ENCODE measurements around the gene EEF1G.
"Not testable (repeated sequence)": the region's sequence is repeated elsewhere in the genome, so short reads cannot be mapped to it uniquely, and the experiment has no call there.

Gene EEF1G

DNA sequence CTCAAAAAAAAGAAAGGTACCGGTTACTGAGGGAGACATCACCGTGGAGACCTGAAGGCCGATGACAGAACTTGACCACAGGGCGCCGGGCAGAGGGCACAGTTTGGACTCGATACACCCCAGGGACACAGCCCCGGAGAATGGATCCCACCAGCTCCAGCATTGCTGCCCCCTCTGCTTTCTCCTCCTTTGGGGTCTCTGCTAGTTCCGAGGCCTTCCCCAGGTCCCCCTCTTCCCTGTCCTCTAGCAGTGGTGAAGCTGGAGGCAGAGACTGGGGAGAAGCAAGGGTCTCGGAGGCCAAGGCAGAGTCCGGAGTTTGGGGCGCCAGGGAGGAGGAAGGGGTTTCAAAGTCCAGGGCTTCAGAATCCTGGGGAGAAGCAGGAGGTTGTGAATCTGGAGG is 4.8 kb upstream of the EEF1G start:
- no peak for DNase-seq (ENCODE audit: low read depth in 2 of 3, low spot score in 1 of 3)

DNA sequence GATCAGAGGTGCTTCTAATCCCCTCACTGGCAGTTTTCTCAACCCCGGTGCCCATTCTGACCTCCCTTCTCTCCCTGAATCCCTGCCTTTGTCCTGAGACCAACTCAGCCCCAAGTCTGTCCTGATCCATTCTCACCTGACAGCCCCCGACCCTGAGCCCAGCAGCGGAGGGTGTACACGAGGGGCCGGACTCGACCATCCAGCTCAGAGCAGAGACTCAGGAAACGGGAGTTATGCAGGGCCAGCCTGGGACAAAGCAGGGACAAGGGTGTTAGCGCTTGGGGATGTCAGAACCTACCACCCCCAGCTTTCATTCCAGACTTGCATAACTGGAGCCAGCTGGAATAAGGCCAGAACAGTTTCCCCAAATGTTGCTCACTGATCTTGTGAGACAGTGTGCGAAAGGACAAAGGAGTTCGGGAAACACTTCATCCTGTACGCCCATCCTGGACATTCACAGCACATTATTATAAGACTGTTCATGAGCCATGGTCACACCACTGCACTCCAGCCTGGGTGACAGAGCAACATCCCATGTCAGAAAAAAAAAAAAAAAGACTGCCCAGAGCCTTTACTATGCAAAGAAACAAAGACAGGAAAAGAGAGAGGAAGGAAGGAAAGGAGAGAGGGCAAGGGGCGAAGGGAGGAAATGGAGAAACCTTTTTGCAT is 3.5 kb upstream of the EEF1G start:
- DNase-seq (ENCODE audit: low read depth in 2 of 3, low spot score in 1 of 3), result no peak

GRCh38 chr11:62575837-62576236 is 2.1 kb upstream of the EEF1G start:
- no peak for DNase-seq (ENCODE audit: low read depth in 2 of 3, low spot score in 1 of 3)

DNA sequence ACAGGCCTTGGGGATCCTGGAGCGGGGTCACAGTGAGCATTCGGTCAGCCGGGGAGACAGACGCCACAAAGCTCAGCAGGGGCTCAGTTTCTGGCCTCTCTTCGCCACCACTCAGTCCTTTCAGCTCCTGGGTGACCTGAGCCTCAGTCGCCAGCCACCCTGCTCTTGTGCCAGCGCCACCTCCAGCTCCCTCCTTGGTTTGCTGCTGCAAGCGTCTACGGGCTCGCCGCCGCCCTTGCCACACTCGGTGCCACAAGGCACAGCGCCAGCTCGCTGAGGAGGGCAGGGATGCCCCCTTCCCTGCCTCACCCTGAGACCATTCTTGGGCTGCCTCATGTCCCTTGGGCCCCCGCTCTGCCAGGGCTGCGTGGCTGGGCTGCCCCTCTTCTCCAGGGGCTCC is 1.5 kb upstream of the EEF1G start:
- no peak for DNase-seq (ENCODE audit: low read depth in 2 of 3, low spot score in 1 of 3)

DNA sequence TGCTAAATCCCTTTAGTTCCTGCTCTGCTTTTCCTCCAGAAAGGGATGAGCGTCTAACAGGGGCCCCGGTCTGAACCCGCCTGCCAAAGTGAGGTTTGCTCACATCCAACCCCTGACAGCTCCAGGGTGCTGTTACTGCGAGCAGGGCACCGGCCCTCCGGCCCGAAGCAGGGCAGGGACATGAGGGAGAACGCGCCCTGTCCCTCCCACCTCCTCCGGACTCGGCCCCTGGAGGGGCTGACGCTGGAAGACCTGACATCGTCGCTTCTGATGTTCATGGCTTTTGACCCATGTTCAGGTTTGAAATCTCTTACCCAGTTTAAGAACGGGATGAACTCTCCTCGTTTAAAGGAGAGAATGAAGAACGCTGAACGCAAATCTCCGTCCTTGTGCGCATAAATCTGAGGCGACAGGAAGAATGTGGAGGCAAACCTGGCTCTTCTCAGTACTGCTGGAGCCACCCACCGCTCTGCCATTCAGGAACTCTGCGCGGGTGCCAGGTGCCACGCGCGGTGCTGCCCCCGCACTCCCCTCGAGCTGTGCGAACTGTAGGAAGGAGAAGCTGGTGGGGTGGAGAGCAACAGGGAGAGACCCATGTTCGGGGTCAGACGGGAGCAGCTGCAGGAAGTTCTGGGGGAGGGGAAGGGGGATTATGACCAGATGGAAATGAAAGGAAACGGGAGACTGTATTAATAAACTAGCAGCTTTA is 826 bp upstream of the EEF1G start:
- DNase-seq (ENCODE audit: low read depth in 2 of 3, low spot score in 1 of 3), result no peak

GRCh38 chr11:62573006-62573591 is 592 bp downstream of the EEF1G start:
- DNase-seq (ENCODE audit: low read depth in 2 of 3, low spot score in 1 of 3), result no peak

DNA sequence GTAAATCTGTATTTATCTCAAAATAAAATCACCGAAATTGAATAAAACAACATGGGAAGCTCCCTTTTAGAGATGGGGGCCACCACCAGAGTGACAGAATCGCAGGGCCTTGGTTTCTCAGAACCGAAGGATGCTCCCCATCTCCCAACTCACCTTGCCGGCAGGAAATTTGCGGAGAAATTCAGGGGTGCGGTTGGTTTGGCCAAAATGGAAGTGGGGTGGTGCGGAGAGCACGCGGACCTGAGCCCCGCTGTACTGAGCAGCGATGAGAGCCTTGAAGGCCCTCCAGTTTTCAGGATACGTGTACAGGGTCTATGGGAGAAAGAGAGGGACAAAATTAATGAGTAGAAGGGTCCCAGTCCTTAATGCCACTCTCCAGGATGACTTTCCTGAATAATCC is 1.3 kb downstream of the EEF1G start:
- no peak for DNase-seq (ENCODE audit: low read depth in 2 of 3, low spot score in 1 of 3)

DNA sequence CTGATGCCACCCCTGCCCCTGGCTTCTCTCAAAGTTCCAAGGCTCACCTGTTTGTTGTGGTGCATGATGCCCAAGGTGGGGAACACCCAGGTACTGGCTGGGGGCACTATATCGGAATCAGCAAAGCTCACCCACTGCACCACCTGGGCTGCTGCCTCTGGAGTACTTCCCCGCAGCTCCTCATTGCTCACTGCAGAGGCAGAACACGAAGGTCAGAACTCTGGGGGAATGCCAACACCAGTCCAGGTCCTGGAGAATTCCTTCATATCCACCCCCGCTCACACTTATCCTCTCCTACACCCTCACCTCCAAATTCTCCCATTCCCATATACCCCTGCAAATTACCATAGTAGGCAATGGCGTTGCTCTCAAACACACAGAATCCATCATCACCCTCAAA is 2.2 kb downstream of the EEF1G start:
- not testable (repeated sequence) for DNase-seq (ENCODE audit: low read depth in 2 of 3, low spot score in 1 of 3)

DNA sequence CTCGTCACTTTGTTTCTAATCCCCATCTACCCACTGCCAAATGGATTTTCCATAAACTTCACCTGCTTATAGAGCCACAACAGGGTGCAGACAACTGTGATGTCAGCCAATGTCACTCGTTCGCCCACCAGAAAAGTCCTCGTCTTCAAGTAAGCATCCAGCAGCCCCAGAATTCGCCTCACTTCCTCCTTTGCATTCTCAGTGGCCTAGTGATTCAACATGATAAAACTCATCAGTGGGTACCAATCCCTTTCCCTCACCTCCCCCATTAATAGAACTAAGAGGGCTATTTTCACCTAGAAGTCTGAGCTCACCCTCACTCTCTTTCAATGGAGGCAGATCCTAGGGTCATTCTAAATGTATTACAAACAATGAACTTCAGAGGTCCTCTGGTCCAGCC is 2.8 kb downstream of the EEF1G start:
- DNase-seq (ENCODE audit: low read depth in 2 of 3, low spot score in 1 of 3), result not testable (repeated sequence)

GRCh38 chr11:62569611-62570010 is 4.1 kb downstream of the EEF1G start:
- DNase-seq (ENCODE audit: low read depth in 2 of 3, low spot score in 1 of 3), result no peak

GRCh38 chr11:62567018-62567633 is 6.6 kb downstream of the EEF1G start:
- DNase-seq (ENCODE audit: low read depth in 2 of 3, low spot score in 1 of 3), result no peak

DNA sequence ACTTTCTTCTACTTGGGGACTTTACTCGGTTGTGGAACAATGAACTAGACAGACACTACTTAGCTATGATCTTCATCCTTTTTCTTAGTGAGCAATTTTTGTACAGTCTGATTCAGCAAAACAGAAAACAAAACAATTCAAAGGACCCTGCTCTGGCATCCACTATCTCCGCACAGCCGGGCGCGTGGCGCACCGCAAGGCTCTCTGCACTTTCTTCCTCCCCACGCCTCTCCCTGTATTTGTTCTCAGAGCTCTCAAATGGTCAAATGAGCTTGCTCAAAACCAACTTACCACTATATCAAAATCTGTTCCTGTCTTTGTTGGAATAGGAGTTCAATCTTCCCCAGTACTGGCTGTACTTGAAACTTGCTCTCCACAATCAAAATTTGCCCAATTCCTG is 7.4 kb downstream of the EEF1G start:
- no peak for DNase-seq (ENCODE audit: low read depth in 2 of 3, low spot score in 1 of 3)

DNA sequence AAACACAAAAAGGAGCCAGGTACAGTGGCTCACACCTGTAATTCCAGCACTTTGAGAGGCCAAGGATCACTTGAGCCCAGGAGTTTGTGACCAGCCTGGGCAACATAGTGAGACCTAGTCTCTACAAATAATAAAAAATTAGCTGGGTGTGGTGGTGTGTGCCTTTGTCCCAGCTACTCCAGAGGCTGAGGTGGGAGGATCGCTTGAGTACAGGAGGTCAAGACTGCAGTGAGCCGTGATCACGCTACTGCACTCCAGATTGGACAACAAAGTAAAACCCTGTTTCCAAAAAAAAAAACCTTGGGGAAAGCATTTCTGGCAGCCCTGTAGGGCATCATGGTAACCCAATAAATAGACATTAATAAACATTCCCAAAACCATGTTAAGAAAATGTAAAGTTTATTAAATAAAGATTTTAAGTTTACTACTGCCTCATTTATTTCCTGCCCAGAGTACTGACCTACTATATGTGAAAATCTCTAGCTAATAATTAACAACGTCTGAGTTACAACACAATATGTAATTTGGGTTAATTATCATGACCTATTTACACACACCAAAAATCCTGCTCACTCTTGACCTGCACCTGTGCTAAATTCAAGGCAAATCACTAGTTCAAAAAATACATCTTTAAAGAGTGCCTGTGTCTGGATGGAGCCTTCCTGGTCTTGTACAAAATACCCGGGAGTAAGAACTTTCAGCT is 8.4 kb downstream of the EEF1G start:
- DNase-seq (ENCODE audit: low read depth in 2 of 3, low spot score in 1 of 3), result no peak

DNA sequence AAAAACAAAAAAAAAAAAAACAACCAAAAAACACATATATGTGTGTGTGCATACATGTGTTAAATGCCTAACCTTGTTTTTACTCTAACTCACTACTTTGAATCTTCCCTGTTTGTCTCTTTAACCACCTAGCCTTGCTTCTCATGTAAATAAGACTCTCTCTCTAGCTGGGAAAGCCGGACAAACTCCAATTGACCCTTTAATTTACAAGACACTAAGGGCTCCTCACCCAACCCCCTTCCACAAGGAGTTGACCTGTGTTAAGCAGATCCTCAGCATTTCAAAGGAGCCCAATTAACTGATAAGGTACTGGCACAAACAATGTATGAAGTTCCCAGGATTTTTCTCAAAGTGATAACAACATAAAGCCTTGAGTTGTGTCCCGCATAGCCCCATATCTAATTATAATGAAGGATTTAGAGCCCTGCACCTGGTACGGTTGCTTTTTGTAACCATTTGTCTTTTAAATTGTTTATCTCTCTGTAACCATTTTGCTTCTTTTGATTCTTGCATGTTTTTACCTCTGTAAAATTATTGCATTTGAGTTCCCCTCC is 11.9 kb downstream of the EEF1G start:
- DNase-seq (ENCODE audit: low read depth in 2 of 3, low spot score in 1 of 3), result not testable (repeated sequence)

DNA sequence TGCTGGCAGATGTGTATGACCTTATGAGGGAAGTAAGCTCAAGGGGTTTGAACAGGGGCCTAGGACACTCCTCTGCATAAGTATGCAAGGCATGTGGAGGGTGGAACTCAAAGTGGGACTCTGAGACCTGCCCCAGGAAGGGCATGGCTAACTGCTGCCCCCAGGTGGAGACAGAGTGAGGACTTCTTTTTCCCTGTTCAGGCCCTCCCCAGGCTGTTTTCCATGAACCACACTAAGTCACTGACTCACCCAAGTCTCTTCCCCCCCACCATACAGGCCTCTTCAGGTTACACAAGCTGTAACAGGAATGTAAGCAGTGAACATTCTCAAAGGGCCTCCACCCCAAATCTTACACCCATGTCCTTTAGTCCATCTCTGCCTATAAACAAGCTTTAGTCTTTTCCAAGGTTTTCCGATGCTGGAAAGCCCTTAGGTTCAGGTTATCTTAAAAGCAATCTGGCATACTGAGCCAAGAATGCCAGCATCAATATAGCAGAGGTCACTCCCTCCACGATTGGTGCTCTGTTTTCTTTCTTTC is 13.1 kb downstream of the EEF1G start:
- DNase-seq (ENCODE audit: low read depth in 2 of 3, low spot score in 1 of 3), result peak in 2 of 3 donors; percentile 66 to 68

- not testable (repeated sequence) for DNase-seq (ENCODE audit: low read depth in 2 of 3, low spot score in 1 of 3)
Observed at GRCh38 chr11:62559626-62560025, 14.1 kb downstream of the EEF1G start.

GRCh38 chr11:62559204-62559603 is 14.5 kb downstream of the EEF1G start:
- no peak for DNase-seq (ENCODE audit: low read depth in 2 of 3, low spot score in 1 of 3)

DNA sequence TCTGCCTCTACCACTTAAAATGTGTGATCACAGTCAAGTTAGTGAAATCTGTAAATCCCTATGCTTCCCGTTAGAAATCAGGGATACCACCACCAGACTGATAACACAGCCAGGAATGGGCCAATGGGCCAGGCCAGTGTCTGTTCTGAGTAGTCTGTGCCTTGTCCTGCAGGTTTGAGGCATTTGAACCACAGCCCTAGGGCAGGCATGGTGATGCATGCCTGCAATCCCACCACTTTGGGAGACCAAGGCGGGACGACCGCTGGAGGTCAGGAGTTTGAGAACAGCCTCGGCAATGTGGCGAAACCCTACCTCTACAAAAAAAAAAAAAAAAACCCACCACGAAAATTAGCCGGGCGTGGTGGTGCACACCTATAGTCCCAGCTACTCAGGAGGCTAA is 15.0 kb downstream of the EEF1G start:
- DNase-seq (ENCODE audit: low read depth in 2 of 3, low spot score in 1 of 3), result no peak

GRCh38 chr11:62556875-62557631 is 16.6 kb downstream of the EEF1G start:
- DNase-seq (ENCODE audit: low read depth in 2 of 3, low spot score in 1 of 3), result peak in 2 of 3 donors; percentile 49 to 62

Data from stimulated activated CD4-positive, alpha-beta T cell treated with anti-CD3 and anti-CD28 coated beads, Interleukin-12 subunit alpha, Interleukin-12 subunit beta, amount 100 ng/mL, for 48 hours (primary cell).